Activated CD8-positive, alpha-beta T cell treated with anti-CD3 and anti-CD28 coated beads for 36 hours (primary cell): ENCODE results near the gene MPP4. TPM values are rescaled to one million over a fixed set of nuclear protein-coding genes. Genes with fewer than 3 reads are reported as not detected.
"Not testable (repeated sequence)": the region's sequence is repeated elsewhere in the genome, so short reads cannot be mapped to it uniquely, and the experiment has no call there.

ENCODE experiments used
- ATAC-seq: fragments of 200-7000 bp; cut with Tn5 transposase; one replicate; pipeline ENCODE4 v1.10.0; 2021; ENCODE audit warnings: mild to moderate bottlenecking, moderate library complexity
- CTCF ChIA-PET: fragments of 350-600 bp; sonication (Branson Sonifier 250); formaldehyde crosslinking; loops from one replicate; lab custom pipeline; 2021; ENCODE audit warnings: antibody characterized with exemption; lab: Charles Lee
- POLR2A ChIA-PET: fragments of 350-600 bp; sonication (Branson Sonifier 250); formaldehyde crosslinking; loops from one replicate; lab custom pipeline; 2021; ENCODE audit warnings: antibody characterized with exemption; lab: Charles Lee
- DNase-seq: peaks from one replicate; pipeline ENCODE4 v3.0.0-alpha.2; 2020
- H3K27ac Mint-ChIP-seq: one replicate; pipeline ENCODE4 v1.8.0; 2021; ENCODE audit warnings: mild to moderate bottlenecking, mixed read lengths
- H3K27me3 Mint-ChIP-seq: one replicate; pipeline ENCODE4 v1.8.0; 2021; ENCODE audit warnings: mixed read lengths
- H3K36me3 Mint-ChIP-seq: one replicate; pipeline ENCODE4 v1.8.0; 2021; ENCODE audit warnings: low read depth, mixed read lengths
- H3K4me1 Mint-ChIP-seq: one replicate; pipeline ENCODE4 v1.8.0; 2021; ENCODE audit warnings: low read depth, mixed read lengths
- H3K4me3 Mint-ChIP-seq: one replicate; pipeline ENCODE4 v1.8.0; 2021; ENCODE audit warnings: mild to moderate bottlenecking, moderate library complexity, mixed read lengths
- H3K9me3 Mint-ChIP-seq: one replicate; pipeline ENCODE4 v1.8.0; 2021; ENCODE audit warnings: mixed read lengths
- CTCF ChIP-seq: fragments of 200-600 bp; IDR thresholded peaks from one replicate; pipeline ENCODE4 v1.8.0; 2022; ENCODE audit warnings: antibody characterized with exemption, mild to moderate bottlenecking
- intact Hi-C: fragments of 100-400 bp; cut with micrococcal nuclease; formaldehyde crosslinking; loops from one replicate; pipeline ENCODE4 v1.10.0; 2022
- total RNA-seq, 2 experiments: library from RNA; stranded (reverse); gene quantifications; one replicate each; pipeline ENCODE4 v1.2.3, GENCODE V29; 2021

The MPP4 gene
- total RNA-seq, 2 experiments from 2014 or later = not detected

DNA sequence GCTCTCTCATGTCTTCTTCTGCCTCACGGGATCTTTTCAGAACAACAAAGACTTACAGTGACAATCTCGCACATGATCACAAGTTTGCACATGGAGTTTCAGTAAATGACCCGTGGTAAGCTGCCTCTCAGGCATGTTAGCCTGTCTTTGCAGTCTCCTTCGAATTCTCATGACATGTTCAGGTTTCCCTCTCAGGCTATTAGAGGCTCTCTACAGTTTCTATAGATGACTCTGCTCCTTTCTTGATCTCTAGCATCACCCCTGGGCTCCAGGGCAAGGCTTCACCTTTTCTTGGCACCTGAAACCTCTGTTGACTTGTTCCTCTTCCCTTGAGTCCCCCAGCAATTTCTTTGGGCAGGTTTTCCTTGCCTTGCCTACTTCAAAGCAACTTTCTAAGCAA is 23.0 kb downstream of the MPP4 start:
- Mint-ChIP-seq H3K4me1 (no peaks in the 10 kb centered on the region), H3K27me3 (peaks cover 2% of the 10 kb centered on the region), H3K36me3 (no peaks in the 10 kb centered on the region), H3K27ac (no peak overlapping the region), H3K4me3 (no peak overlapping the region), H3K9me3 (no peaks in the 10 kb centered on the region)
- no peak for TF ChIP-seq CTCF
- intact Hi-C loops = no loop called here
- POLR2A ChIA-PET = interaction anchor here (1.4 kb wide), 1 partner anchor 22 kb away, joined by 3 read pairs; no protein-coding TSS in a partner anchor
- DNase-seq (no peak), ATAC-seq (no peak)
- CTCF ChIA-PET = no interaction called here

DNA sequence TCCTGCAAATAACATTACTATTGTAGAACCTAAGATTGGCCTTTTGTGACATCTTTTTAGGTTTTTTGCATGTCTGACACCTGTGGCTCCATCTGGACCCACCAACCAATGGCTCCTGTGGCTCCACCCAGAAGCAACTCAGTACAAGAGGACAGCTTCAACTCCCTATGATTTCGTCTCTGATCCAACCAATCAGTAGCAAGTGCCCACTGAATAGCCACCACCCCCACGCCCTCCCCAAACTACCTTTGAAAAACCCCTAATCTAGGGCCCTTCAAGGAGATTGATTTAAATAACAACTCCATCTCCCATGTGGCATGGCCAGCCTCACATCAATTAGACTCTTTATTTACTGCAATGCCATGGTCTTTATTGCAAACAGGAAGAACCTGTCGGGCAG is 23.6 kb downstream of the MPP4 start:
- Mint-ChIP-seq H3K36me3 (no peaks in the 10 kb centered on the region), H3K4me3 (no peak overlapping the region), H3K9me3 (no peaks in the 10 kb centered on the region), H3K27me3 (peaks cover 2% of the 10 kb centered on the region), H3K27ac (no peak overlapping the region), H3K4me1 (no peaks in the 10 kb centered on the region)
- CTCF ChIA-PET = no interaction called here
- intact Hi-C loops = no loop called here
- ATAC-seq = no peak
- POLR2A ChIA-PET = interaction anchor here (0.6 kb wide), 1 partner anchor 88 kb away, joined by 4 read pairs; no protein-coding TSS in a partner anchor
- no peak for DNase-seq
- TF ChIP-seq CTCF = no peak

DNA sequence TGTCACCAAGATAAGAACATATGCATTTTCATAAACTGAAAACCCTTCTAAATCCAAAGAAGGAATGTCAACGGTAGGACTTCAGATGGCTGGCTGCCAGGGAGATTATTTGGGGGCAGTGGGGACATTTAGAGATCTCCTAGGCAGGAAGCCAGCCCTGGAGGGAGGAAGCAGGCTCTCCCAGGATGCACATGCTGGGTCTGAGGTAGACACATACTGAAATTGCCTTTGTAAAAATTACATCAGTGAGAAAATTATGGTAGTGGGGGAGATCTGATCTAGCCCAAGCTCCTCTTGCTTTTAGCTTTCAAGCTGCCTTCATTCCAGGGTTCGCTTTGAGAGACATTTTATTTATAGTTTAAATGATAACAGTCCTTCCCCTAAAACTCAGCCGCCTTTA is 24.1 kb downstream of the MPP4 start:
- ATAC-seq = no peak
- Mint-ChIP-seq H3K27me3 (peaks cover 2% of the 10 kb centered on the region), H3K4me3 (no peak overlapping the region), H3K9me3 (no peaks in the 10 kb centered on the region), H3K27ac (no peak overlapping the region), H3K4me1 (no peaks in the 10 kb centered on the region), H3K36me3 (no peaks in the 10 kb centered on the region)
- intact Hi-C loops = no loop called here
- POLR2A ChIA-PET = interaction anchor here (0.6 kb wide), 1 partner anchor 88 kb away, joined by 4 read pairs; no protein-coding TSS in a partner anchor
- CTCF ChIA-PET = no interaction called here
- DNase-seq = no peak
- TF ChIP-seq CTCF = no peak

GRCh38 chr2:201673546-201673945 is 24.9 kb downstream of the MPP4 start:
- no peak overlapping the region for H3K27ac Mint-ChIP-seq
- CTCF ChIA-PET = no interaction called here
- no peaks in the 10 kb centered on the region for H3K4me1 Mint-ChIP-seq
- TF ChIP-seq CTCF = no peak
- peaks cover 2% of the 10 kb centered on the region for H3K27me3 Mint-ChIP-seq
- POLR2A ChIA-PET = interaction anchor here (0.5 to 0.6 kb wide), 2 partner anchors 34 to 37 kb away, joined by 3 to 4 read pairs; no protein-coding TSS in a partner anchor
- ATAC-seq (no peak), DNase-seq (no peak)
- no peaks in the 10 kb centered on the region for H3K36me3 Mint-ChIP-seq
- no peak overlapping the region for H3K4me3 Mint-ChIP-seq
- no peaks in the 10 kb centered on the region for H3K9me3 Mint-ChIP-seq
- intact Hi-C loops = no loop called here

DNA sequence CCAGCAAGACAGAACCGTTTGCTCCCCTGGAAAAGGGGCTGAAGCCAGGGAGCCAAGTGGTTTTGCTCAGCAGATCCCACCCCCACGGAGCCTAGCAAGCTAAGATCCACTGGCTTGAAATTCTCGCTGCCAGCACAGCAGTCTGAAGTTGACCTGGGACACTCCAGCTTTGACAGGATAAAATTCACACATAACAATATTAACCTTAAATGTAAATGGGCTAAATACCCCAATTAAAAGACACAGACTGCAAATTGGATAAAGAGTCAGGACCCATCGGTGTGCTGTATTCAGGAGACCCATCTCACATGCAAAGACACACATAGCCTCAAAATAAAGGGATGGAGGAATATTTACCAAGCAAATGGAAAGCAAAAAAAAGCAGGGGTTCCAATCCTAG is 27.2 kb downstream of the MPP4 start:
- ATAC-seq, H3K27me3 Mint-ChIP-seq, H3K4me3 Mint-ChIP-seq, H3K36me3 Mint-ChIP-seq, CTCF ChIA-PET, H3K9me3 Mint-ChIP-seq, DNase-seq, H3K27ac Mint-ChIP-seq, intact Hi-C loops, H3K4me1 Mint-ChIP-seq: not testable (repeated sequence)
- POLR2A ChIA-PET = interaction anchor here (0.9 kb wide), 1 partner anchor 159 kb away, joined by 3 read pairs; no protein-coding TSS in a partner anchor
